HG02870 (cell line): ENCODE measurements around the gene NUP188.

ENCODE experiments used
- ATAC-seq: cut with Tn5 transposase; IDR thresholded peaks from one replicate; pipeline ENCODE4 v1.9.1; 2021; ENCODE audit warnings: mild to moderate bottlenecking, moderate library complexity; ENCODE audit not compliant: unreplicated experiment

Gene NUP188

GRCh38 chr9:128913048-128913900 is 34.2 kb upstream of the NUP188 start:
- no peak for ATAC-seq

- ATAC-seq: no peak
Observed at GRCh38 chr9:128913995-128914772, 33.3 kb upstream of the NUP188 start.

GRCh38 chr9:128916204-128916603 is 31.3 kb upstream of the NUP188 start:
- no peak for ATAC-seq

- no peak for ATAC-seq
Observed at GRCh38 chr9:128916745-128917144, 30.8 kb upstream of the NUP188 start.

GRCh38 chr9:128917151-128917849 is 30.2 kb upstream of the NUP188 start:
- ATAC-seq: no peak

GRCh38 chr9:128918921-128919320 is 28.6 kb upstream of the NUP188 start:
- ATAC-seq: no peak

GRCh38 chr9:128919402-128920089 is 28.0 kb upstream of the NUP188 start:
- no peak for ATAC-seq

GRCh38 chr9:128920381-128921058 is 27.0 kb upstream of the NUP188 start, which contains the start of gene PHYHD1:
PHYHD1 (plus strand) TSS chr9:128920982; CDS start chr9:128922324, 1,342 bp downstream.
- no peak for ATAC-seq

GRCh38 chr9:128921881-128922763 is 25.4 kb upstream of the NUP188 start:
- ATAC-seq: no peak

- no peak for ATAC-seq
Observed at GRCh38 chr9:128923493-128923883, 24.0 kb upstream of the NUP188 start.

- no peak for ATAC-seq
Observed at GRCh38 chr9:128927731-128928411, 19.6 kb upstream of the NUP188 start.

- no peak for ATAC-seq
Observed at GRCh38 chr9:128928624-128929023, 18.9 kb upstream of the NUP188 start.

GRCh38 chr9:128929560-128929959 is 17.9 kb upstream of the NUP188 start:
- ATAC-seq: no peak

GRCh38 chr9:128933731-128934130 is 13.8 kb upstream of the NUP188 start:
- no peak for ATAC-seq

GRCh38 chr9:128936171-128936865 is 11.2 kb upstream of the NUP188 start:
- no peak for ATAC-seq

GRCh38 chr9:128937310-128938165 is 10.0 kb upstream of the NUP188 start:
- no peak for ATAC-seq

- no peak for ATAC-seq
Observed at GRCh38 chr9:128940271-128940921, 7.1 kb upstream of the NUP188 start.
